GM21526 (cell line): ENCODE results near the gene CTNND2.

Experiments used
- ATAC-seq: cut with Tn5 transposase; IDR thresholded peaks from one replicate; pipeline ENCODE4 v1.9.1; 2021; ENCODE audit warnings: moderate library complexity; ENCODE audit not compliant: unreplicated experiment, low FRiP score

Gene CTNND2, protein sequence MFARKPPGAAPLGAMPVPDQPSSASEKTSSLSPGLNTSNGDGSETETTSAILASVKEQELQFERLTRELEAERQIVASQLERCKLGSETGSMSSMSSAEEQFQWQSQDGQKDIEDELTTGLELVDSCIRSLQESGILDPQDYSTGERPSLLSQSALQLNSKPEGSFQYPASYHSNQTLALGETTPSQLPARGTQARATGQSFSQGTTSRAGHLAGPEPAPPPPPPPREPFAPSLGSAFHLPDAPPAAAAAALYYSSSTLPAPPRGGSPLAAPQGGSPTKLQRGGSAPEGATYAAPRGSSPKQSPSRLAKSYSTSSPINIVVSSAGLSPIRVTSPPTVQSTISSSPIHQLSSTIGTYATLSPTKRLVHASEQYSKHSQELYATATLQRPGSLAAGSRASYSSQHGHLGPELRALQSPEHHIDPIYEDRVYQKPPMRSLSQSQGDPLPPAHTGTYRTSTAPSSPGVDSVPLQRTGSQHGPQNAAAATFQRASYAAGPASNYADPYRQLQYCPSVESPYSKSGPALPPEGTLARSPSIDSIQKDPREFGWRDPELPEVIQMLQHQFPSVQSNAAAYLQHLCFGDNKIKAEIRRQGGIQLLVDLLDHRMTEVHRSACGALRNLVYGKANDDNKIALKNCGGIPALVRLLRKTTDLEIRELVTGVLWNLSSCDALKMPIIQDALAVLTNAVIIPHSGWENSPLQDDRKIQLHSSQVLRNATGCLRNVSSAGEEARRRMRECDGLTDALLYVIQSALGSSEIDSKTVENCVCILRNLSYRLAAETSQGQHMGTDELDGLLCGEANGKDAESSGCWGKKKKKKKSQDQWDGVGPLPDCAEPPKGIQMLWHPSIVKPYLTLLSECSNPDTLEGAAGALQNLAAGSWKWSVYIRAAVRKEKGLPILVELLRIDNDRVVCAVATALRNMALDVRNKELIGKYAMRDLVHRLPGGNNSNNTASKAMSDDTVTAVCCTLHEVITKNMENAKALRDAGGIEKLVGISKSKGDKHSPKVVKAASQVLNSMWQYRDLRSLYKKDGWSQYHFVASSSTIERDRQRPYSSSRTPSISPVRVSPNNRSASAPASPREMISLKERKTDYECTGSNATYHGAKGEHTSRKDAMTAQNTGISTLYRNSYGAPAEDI (N-terminal part only)

DNA sequence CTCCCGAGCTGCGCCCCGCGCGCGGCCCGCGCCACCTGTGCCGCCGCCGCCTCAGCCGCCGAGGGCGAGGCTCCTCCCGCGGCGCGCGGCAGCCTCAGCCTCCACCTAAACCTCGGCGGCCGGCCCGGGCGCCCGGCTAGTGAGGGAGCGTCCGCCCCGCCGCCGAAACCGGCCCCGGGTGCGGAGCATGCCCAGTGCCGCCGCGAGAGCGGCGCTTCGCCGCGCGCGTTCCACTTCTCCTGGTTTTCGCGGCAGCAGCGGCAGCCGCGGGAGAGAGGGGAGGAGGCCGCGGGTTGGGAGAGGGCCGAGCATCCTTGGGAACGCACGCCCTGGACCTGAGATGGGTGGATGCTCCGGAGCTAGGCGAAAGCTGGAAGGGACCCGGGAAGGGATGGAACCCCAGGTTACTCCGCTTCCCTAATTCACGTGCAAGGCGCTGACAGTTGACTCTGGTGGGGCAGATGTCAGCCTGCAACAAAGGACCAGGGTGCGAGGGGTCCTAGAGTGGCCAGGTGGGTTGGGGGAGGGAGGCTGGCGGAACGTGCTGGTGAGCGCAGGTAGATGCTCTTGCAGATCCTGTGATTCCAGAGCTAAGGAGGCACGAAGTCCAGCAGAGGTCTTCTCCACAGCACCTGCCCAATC lies at the start of gene CTNND2:
Gene CTNND2 (minus strand): TSS at position 182 of the 642 bp plus-strand sequence. CDS start 593 bp downstream, outside the sequence.
- no peak for ATAC-seq

DNA sequence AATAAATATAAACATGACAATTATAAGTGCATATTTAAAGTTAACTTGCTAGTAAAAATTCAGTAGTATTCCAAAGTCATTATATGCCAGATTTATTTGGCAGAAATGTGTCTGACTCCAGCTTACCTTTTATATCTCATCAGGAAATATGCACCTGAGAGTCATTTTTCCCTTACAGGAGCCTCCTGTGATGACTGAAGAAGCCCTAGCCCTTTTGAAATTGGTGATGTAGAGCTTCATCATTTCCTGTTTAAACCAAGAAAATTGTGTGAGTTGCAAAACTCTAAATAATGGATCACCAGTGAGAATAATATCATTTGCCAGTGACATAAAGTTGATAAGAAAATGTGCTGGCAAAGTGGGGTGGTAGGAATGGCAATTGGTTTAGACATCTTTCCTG lies 42.1 kb upstream of the CTNND2 start:
- no peak for ATAC-seq

GRCh38 chr5:11941566-11941965 lies 37.3 kb upstream of the CTNND2 start:
- ATAC-seq = no peak

- ATAC-seq = no peak
Observed at GRCh38 chr5:11931638-11932037, 27.4 kb upstream of the CTNND2 start.

- ATAC-seq = no peak
Observed at GRCh38 chr5:11928909-11929308, 24.7 kb upstream of the CTNND2 start.

- no peak for ATAC-seq
Observed at GRCh38 chr5:11925701-11926100, 21.5 kb upstream of the CTNND2 start.

- ATAC-seq = no peak
Observed at GRCh38 chr5:11922394-11922793, 18.1 kb upstream of the CTNND2 start.

DNA sequence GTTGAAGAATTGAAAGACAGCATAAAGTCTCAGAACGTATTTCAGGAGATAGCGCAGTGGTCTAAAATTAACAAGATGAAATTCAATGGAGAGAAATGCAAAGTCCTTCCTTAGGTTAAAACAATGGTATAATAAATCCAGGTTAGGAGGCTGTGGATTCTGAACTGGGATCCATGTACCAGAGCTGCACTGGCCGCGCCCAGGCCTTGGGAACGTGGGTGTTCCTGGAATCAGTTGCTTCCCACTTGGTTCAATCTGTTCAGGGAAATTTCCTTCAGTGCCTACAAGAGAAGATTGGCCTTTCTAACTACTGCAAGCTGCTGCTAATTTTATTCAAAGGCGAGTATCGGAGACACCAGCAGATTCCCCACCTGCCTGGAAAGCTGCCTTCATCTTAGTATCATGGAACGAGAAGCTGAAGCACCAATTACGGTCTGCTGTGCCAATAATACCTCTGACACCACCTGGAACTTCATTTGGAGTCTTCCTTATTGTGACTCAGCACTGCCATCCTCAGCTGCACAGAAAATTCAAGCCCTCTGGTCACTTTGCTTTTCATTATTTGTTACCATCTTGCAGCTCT lies 14.3 kb upstream of the CTNND2 start:
- ATAC-seq = no peak

- no peak for ATAC-seq
Observed at GRCh38 chr5:11909471-11909870, 5.2 kb upstream of the CTNND2 start.

DNA sequence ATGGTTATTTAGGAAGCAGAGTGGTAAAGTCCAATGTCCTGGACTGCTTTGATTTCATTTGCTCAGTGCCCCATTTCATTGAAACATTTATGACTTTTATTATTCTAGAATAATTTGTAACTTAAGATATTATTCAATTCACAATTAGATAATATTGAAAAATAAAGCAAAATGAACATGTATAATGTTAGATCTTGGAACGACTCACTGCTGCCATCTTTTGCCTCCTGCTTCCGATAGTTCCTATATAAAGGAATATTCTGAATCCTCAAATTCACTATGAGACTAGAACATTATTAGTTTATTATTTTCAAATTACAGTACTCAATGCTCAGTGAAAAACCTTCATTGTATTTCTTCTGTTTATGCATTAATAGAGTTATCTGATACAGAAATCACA lies 2.3 kb upstream of the CTNND2 start:
- ATAC-seq = no peak

- no peak for ATAC-seq
Observed at GRCh38 chr5:11905206-11905605, 960 bp upstream of the CTNND2 start.

- no peak for ATAC-seq
Observed at GRCh38 chr5:11903614-11904264, 507 bp downstream of the CTNND2 start.

DNA sequence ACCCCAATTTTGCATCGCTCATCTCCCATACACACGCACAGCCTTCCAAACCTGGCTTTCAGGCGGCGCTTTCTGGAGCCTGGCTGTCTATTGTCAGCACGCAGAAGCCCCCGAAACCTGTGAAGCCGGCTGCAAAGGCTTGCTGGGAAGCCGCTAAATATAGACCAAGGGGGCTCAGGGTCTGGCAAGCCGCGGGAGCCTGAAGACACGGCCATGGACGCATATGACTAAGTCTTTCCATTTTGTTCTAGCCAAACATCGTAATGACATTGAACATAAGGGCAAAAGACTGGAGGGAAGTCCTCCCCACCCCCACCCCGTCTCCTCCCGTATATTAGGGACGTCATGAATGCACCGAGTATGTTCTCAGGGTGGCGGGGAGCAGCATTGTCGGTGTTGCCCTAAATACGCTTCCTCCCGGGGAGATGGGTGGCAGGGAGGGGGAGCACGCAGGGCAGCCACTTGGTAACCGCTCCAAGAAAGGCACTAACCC lies 1.1 kb downstream of the CTNND2 start:
- ATAC-seq = no peak

GRCh38 chr5:11902201-11902619 lies 2.0 kb downstream of the CTNND2 start:
- no peak for ATAC-seq

GRCh38 chr5:11898787-11899186 lies 5.5 kb downstream of the CTNND2 start:
- no peak for ATAC-seq

- ATAC-seq = no peak
Observed at GRCh38 chr5:11897781-11898180, 6.5 kb downstream of the CTNND2 start.

- no peak for ATAC-seq
Observed at GRCh38 chr5:11894992-11895391, 9.3 kb downstream of the CTNND2 start.

DNA sequence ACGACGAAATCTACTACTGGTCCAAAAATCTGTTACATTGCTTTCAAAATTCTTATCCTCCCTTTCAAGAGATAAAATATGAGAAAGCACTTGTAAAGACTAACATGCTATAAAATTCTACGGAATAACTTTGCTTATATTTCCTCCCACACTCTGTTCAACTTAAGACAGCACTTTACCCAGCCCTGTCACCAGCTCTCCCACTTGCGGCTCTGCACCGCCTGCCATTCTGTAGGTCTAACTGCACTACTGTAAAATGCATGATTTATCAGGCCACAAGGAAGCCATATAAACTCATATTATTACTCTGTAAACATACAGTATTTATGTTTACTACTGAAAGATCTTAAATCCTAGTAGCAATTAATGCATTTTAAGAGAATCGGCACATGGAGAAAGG lies 11.4 kb downstream of the CTNND2 start:
- no peak for ATAC-seq

GRCh38 chr5:11890777-11891176 lies 13.5 kb downstream of the CTNND2 start:
- no peak for ATAC-seq
